Fibroblast of lung (primary cell): ENCODE measurements around the gene SCRN2. TPM values are rescaled to one million over a fixed set of nuclear protein-coding genes. Genes with fewer than 3 reads are reported as not detected.

Experiments
- DNase-seq, 2 donors: peaks; one replicate each; pipeline versions ENCODE4 v3.0.0 to v3.0.0-alpha.2; 2010; ENCODE audit warnings: low read depth in 2 of 2
- H2AFZ ChIP-seq: 2 replicates; pipeline ENCODE4 v1.5.1; 2012; ENCODE audit warnings: low read length, control low read depth, inconsistent platforms
- H3K27ac ChIP-seq: 2 replicates; pipeline ENCODE4 v1.5.1; 2011; ENCODE audit warnings: low read length, control low read depth; ENCODE audit not compliant: insufficient read depth
- H3K27me3 ChIP-seq: 2 replicates; pipeline ENCODE4 v1.5.1; 2011; ENCODE audit warnings: mild to moderate bottlenecking, low read length; ENCODE audit not compliant: control insufficient read depth, insufficient read depth
- H3K36me3 ChIP-seq: 2 replicates; pipeline ENCODE4 v1.5.1; 2011; ENCODE audit warnings: low read length; ENCODE audit not compliant: control insufficient read depth, insufficient read depth
- H3K4me1 ChIP-seq: 2 replicates; pipeline ENCODE4 v1.5.1; 2011; ENCODE audit warnings: low read length; ENCODE audit not compliant: control insufficient read depth, insufficient read depth; ENCODE audit errors: extremely low read depth
- H3K4me2 ChIP-seq: 2 replicates; pipeline ENCODE4 v1.5.1; 2011; ENCODE audit warnings: low read length, control low read depth; ENCODE audit not compliant: insufficient read depth; ENCODE audit errors: extremely low read depth
- H3K4me3 ChIP-seq, 4 experiments: fragments of 200-600 bp in 1 of 4; sonication (generic) in 1 of 4; replicated peaks in 1 of 4; 2 replicates each; pipeline ENCODE4 v1.5.1; 2011 to 2016; ENCODE audit warnings: low read length in 4 of 4, low read depth in 3 of 4, mild to moderate bottlenecking in 3 of 4, control low read depth in 2 of 4, inconsistent platforms in 1 of 4, mixed read lengths in 1 of 4; ENCODE audit not compliant: insufficient read depth in 1 of 4; ENCODE audit errors: control extremely low read depth in 1 of 4
- H3K79me2 ChIP-seq: 2 replicates; pipeline ENCODE4 v1.5.1; 2012; ENCODE audit warnings: mild to moderate bottlenecking, low read length, inconsistent platforms; ENCODE audit not compliant: control insufficient read depth, insufficient read depth
- H3K9ac ChIP-seq: 2 replicates; pipeline ENCODE4 v1.5.1; 2011; ENCODE audit warnings: mild to moderate bottlenecking, low read length, control low read depth; ENCODE audit not compliant: insufficient read depth
- H3K9me3 ChIP-seq: 2 replicates; pipeline ENCODE4 v1.5.1; 2012; ENCODE audit warnings: low read depth, low read length; ENCODE audit not compliant: control insufficient read depth, insufficient read depth
- H4K20me1 ChIP-seq: 2 replicates; pipeline ENCODE4 v1.5.1; 2011; ENCODE audit warnings: low read length; ENCODE audit not compliant: control insufficient read depth, insufficient read depth; ENCODE audit errors: extremely low read depth
- CTCF ChIP-seq, 2 donors: IDR thresholded peaks in 1 of 2; conservative IDR thresholded peaks in 1 of 2; 1 replicate in 1 of 2; 2 replicates in 1 of 2; pipeline ENCODE4 v1.5.1; 2011 to 2012; ENCODE audit warnings: low read length in 2 of 2, control low read depth in 1 of 2, inconsistent platforms in 1 of 2, low read depth in 1 of 2, mild to moderate bottlenecking in 1 of 2
- EZH2 ChIP-seq: IDR thresholded peaks from 2 replicates; pipeline ENCODE4 v1.5.1; 2012; ENCODE audit warnings: low read length, control low read depth, mild to moderate bottlenecking; ENCODE audit errors: missing control alignments
- polyA plus RNA-seq, 2 donors: library from polyadenylated mRNA; depleted of rRNA in 1 of 2; stranded (reverse) in 1 of 2; unstranded in 1 of 2; fragments of >200 nt; gene quantifications; 2 replicates each; pipeline ENCODE4 v1.2.1, GENCODE V29; 2011 to 2012; ENCODE audit warnings: missing spikeins in 1 of 2
- total RNA-seq: library from RNA; depleted of rRNA; stranded (reverse); fragments of >200 nt; gene quantifications from 2 replicates; pipeline ENCODE4 v1.2.1, GENCODE V29; 2014

Gene SCRN2
- total and polyA plus RNA-seq, 2 donors (not counting 1 experiment from before 2014, with no cell fraction given), result 10.6 to 40.8 TPM

DNA sequence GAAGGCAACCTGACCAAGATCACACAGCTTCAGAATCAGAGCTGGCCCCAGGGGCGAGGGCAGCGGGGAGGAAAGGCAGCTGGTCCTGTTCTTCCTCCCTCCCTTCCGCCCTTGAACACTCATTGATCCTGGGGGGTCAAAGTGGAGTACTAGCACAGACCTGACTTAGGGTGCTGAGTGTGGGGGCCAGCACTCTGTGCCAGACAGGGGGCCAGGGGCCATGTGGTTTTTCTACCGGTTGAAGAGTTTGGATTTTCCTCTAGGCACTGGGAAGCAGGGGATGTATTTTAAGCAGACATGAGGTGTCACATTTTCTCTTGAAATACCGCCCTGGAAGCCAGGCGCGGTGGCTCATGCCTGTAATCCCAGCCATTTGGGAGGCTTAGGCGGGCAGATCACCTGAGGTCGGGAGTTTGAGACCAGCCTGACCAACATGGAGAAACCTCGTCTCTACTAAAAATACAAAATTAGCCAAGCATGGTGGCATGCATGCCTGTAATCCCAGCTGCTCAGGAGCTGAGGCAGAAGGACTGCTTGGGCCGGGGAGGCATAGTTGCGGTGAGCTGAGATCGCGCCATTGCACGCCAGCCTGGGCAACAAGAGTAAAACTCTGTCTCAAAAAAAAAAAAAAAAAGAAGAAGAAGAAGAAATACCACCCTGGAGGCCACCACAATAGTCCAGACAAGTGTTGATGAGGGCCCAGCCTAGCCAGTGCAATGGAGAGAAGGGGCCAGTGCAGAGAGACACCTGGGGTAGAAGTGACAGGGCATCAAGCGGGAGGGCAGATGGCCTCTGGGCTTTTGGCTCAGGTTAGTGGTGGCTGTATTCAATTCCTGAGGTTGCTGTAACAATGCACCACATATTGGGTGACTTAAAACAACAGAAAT lies 34.8 kb downstream of the SCRN2 start:
- Histone ChIP-seq H3K4me3 (no peak overlapping the region), H3K4me2 (no peak overlapping the region), H2AFZ (no peak overlapping the region), H3K27me3 (peaks cover 24% of the 10 kb centered on the region), H3K9ac (no peak overlapping the region), H3K36me3 (peaks cover 5% of the 10 kb centered on the region), H3K4me1 (peaks cover 4% of the 10 kb centered on the region), H3K9me3 (no peaks in the 10 kb centered on the region), H3K79me2 (no peaks in the 10 kb centered on the region), H4K20me1 (no peaks in the 10 kb centered on the region), H3K27ac (no peak overlapping the region)
- DNase-seq, result no peak
- TF ChIP-seq CTCF (conservative IDR thresholded peaks at IDR 0.05 in 1 of 2, IDR thresholded peaks at IDR 0.05 in 1 of 2; ENCODE audit: low read depth in 1 of 2, low read length in 2 of 2) (no peak), EZH2 (no peak)

GRCh38 chr17:47804461-47804860 lies 36.6 kb downstream of the SCRN2 start:
- no peak for DNase-seq
- Histone ChIP-seq H3K27me3 (peaks cover 23% of the 10 kb centered on the region), H3K4me1 (no peaks in the 10 kb centered on the region), H3K36me3 (peaks cover 5% of the 10 kb centered on the region), H3K4me2 (no peak overlapping the region), H3K79me2 (no peaks in the 10 kb centered on the region), H3K9me3 (no peaks in the 10 kb centered on the region), H2AFZ (no peak overlapping the region), H3K4me3 (no peak overlapping the region), H3K9ac (no peak overlapping the region), H4K20me1 (no peaks in the 10 kb centered on the region), H3K27ac (no peak overlapping the region)
- TF ChIP-seq EZH2, result no peak
- TF ChIP-seq CTCF (conservative IDR thresholded peaks at IDR 0.05 in 1 of 2, IDR thresholded peaks at IDR 0.05 in 1 of 2; ENCODE audit: low read depth in 1 of 2, low read length in 2 of 2), result no peak

DNA sequence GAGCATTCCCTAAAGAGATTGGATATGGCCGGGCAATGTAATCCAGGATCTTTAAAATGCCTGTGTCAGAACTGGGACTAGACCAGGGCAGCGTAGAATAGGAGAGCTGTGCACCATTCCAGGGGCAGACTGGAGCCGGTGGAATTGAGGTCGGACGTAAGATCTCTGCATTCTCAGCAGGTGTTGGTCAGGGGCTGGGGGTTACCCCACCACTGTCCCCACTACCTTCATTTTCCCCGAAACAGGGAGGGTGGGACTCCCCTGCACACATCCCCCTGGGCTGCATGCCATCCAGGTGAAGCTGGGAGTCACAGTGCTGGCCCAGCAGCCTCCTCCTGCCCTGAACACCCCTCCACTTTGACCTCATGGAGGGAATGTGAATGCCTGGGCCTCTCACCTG lies 37.3 kb downstream of the SCRN2 start:
- TF ChIP-seq CTCF (conservative IDR thresholded peaks at IDR 0.05 in 1 of 2, IDR thresholded peaks at IDR 0.05 in 1 of 2; ENCODE audit: low read depth in 1 of 2, low read length in 2 of 2), result no peak
- Histone ChIP-seq H3K36me3 (peaks cover 2% of the 10 kb centered on the region), H3K27ac (no peak overlapping the region), H4K20me1 (no peaks in the 10 kb centered on the region), H3K9ac (no peak overlapping the region), H3K4me3 (no peak overlapping the region), H3K4me1 (no peaks in the 10 kb centered on the region), H3K27me3 (peaks cover 23% of the 10 kb centered on the region), H2AFZ (no peak overlapping the region), H3K79me2 (no peaks in the 10 kb centered on the region), H3K4me2 (no peak overlapping the region), H3K9me3 (no peaks in the 10 kb centered on the region)
- no peak for DNase-seq
